Hematopoietic multipotent progenitor cell treated with erythropoietin and hydrocortisone succinate and interleukin-3 and kit ligand, for 4 days (in vitro differentiated cells): ENCODE data around the gene KRIT1.

ENCODE experiments used
- DNase-seq: peaks from one replicate; pipeline ENCODE4 v3.0.0-alpha.2; 2015

KRIT1 gene

GRCh38 chr7:92150450-92151017, 95.2 kb downstream of the KRIT1 start:
- no peak for DNase-seq

GRCh38 chr7:92149736-92150239, 95.9 kb downstream of the KRIT1 start:
- no peak for DNase-seq
